NCI-H446 (cell line): Measurements from ENCODE around the gene IL11.
"Not testable (repeated sequence)": the region's sequence is repeated elsewhere in the genome, so short reads cannot be mapped to it uniquely, and the experiment has no call there.

Experiments
- DNase-seq, 2 experiments: peaks; one replicate each; lab custom pipeline; 2025; lab: John Stamatoyannopoulos, UW

The IL11 gene

DNA sequence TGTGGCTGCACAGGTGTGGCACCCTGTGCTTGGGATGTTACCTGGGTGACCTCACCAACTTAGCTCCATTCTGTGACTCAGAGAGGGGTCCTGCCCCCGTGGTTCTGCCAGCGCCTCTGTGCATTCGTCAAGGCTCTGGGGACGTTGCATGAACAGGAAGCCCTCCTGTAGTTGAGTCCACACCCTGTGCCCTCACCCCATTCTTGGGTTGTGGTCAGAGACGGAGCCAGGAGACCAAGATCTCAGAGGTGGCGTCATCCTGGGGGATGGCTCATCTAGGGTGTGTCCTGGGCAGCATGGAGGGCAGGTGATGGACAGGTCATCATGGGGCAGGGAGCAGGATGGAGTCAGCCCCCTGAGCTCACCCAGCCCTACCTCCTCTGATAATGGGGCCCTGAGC is 18.2 kb downstream of the IL11 start:
- DNase-seq: no peak

- DNase-seq: no peak
Measured at GRCh38 chr19:55350620-55351315, 19.5 kb downstream of the IL11 start.

GRCh38 chr19:55348317-55349034 is 21.8 kb downstream of the IL11 start:
- no peak for DNase-seq

- DNase-seq: no peak
Measured at GRCh38 chr19:55347442-55348009, 22.7 kb downstream of the IL11 start.

DNA sequence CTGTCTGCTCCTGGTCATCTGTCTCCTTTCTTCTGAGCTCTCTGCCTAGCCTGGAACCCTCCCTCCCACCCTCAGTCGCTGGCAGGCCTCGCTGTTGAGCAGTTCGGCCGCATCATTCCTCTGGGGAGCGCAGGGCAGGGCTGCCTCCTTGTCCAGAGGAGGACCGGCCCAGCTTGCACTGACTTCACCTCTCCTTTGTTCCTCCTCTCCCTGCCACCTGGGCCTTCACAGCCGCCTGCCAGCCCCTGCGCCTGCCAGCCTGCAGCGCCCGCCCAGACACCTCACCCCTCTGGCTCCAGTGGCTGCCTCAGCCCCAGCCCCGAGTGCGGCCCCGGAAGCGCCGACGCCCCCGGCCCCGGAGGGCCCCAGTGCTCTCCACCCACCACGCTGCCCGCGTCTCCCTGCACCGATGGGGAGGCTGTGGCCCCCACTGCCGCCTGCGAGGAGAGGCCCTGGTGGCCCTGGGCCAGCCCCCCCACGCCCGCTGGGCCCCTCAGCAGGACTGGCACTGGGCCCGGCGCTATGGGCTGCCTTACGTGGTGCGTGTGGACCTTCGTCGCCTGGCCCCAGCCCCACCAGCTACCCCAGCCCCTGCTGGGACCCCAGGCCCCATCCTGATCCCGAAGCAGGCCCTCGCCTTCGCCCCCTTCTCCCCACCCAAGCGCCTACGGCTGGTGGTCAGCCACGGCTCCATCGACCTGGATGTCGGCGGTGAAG is 23.4 kb downstream of the IL11 start:
- no peak for DNase-seq

- no peak for DNase-seq
Measured at GRCh38 chr19:55345818-55346724, 24.2 kb downstream of the IL11 start.

GRCh38 chr19:55345101-55345817 is 25.0 kb downstream of the IL11 start:
- no peak for DNase-seq

DNA sequence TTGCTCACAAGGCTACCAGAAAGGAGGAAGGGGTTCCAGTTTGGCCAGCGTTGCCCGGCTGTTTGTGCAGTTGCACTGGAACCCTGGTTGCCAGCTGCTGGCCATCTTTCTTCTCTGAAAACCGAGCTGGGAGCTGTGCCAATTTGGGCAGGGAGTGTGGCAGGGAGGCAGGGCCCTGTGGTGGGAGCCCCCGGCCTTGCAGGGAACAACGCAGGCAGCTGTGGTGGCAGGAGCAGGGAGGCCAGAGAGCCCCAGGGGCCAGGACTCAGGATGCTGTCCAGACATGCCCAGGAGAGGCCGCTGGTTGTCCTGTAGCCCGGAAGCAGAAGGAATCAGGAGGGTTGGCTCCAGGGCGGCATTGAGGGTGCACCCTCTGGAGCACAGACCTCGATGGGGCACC is 25.8 kb downstream of the IL11 start:
- DNase-seq: peak in 1 of 2 experiments; percentile 57

DNA sequence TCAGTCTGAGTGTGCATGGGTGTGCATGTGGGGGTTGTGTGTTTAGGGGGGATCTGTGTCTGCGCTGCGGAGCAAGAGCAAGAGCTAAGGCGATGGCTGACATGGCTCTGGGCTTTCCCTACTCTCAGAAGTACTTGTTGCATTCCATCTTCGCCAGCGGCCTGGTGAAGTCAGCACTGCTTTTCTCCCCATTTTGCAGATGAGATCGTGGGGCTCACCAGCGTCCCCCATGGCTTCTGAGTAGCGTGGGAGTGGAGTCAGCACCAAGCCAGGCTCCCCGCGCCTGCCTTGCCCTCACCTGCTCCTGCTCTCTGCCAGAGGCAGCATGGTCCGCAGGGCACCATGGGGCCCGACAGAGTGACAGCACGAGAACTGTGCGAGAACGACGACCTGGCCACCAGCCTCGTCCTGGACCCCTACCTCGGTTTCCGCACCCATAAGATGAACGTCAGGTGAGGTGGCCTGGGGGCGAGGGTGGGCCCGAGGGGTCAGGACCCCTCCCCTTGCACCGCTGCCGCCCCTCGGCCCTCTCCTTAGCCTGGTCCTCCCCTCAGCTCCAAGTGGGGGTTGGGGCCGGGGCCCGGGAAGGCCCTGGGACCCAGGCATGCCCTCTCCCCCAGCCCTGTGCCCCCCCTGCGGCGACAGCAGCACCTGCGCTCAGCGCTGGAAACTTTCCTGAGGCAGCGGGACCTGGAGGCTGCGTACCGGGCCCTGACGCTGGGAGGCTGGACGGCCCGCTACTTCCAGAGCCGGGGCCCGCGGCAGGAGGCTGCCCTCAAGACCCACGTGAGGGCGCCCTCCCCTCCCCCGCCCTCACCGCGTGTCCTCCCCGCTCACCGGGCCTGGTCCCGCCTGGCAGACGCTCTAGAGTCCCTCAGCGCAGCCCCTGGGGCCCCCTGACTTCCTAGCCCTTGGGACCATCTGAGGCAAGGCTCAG is 28.4 kb downstream of the IL11 start:
- DNase-seq: no peak

DNA sequence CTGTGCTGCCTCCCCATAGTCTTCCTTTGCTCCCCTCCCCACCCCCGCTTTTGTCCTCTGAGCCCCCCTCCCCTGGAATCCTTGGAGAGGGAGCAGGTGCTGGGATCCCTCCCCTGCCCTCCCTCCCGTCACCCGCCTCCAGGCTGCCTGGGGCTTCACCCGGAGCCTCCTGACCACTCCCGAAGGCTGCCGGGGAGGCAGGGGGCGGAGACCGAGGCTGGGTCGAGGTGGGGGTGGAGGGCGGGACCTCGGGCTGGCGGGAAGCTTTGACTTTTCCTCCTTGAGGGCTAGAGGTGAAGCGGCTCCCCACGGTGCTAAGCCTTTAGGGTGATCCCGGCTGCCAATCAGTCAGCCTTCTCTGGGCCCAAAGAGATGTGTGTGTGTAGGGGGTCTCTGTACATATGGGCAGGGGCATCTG is 29.1 kb downstream of the IL11 start:
- DNase-seq: peak in 1 of 2 experiments; percentile 60

- DNase-seq: no peak
Measured at GRCh38 chr19:55340784-55341147, 29.5 kb downstream of the IL11 start.

DNA sequence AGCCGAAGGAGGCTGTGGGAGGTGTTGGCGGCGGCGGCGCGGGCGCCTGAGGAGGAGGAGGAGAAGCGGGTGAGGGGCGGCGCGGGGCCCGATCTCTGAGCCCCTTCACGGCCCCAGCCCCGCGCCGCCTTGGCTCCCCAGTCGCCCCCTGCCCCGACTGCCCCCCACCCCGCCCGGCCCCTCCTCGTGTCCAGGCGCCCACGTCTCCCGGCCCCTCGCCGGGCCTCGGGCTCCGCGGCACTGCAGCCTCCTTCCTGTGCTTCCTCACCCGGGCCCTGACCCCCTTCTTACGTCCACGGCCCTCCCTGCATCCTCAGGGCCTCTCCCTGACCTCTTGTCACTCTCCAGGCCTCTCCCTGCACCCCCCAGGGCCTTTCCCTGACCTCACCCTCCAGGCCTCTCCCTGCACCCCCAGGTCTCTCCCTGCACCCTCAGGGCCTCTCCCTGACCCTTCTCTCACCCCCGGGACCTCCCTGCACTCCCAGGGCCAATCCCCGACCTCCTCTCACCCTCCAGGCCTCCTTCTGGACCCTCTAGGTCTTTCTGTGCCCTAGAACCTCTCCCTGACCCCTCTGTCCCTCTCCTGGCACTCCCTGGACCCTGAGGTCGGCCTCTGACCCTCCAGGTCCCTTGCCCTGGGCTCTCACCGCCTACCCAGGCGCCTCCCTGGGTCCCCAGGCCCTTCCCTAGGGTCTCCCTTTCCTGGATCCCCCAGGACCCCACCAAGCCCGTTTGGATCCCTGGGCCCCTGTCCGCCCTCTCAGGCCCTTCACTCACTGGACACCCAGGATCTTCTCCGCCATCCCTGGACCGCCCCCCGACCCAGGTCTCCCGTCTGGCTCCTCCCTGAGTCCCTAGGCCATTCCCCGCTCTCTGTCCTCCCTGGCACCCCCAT is 30.1 kb downstream of the IL11 start:
- DNase-seq: no peak

- DNase-seq: peak; percentile 100
Measured at GRCh38 chr19:55339105-55339888, 31.0 kb downstream of the IL11 start, which contains the start of gene KMT5C. Gene KMT5C, plus strand, starts transcription at chr19:55339876. Its CDS starts 2,061 bp downstream, at chr19:55341937.

- no peak for DNase-seq
Measured at GRCh38 chr19:55336101-55336500, 34.2 kb downstream of the IL11 start.

DNA sequence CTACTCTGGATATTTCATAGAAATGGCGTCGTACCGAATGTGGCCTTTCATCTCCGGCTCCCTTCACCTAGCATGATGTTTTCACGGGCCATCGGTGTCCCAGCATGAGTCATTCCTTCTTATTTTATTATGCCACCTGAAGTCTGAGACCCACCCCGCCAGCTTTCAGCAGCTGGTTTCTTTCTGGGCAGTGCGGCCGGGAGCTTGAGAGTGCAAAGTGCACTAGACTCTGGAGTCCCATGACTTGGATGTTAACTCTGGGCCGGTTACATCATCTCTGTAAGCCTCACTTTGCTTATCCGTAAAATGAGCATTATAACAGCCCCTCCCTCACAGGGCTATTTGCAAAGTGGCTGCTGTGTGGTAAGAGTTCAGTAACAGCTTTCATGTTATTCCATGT is 36.4 kb downstream of the IL11 start:
- DNase-seq: no peak

- not testable (repeated sequence) for DNase-seq
Measured at GRCh38 chr19:55329791-55330190, 40.5 kb downstream of the IL11 start.

GRCh38 chr19:55328774-55329318 is 41.4 kb downstream of the IL11 start:
- peak; percentile 13 to 47 for DNase-seq

DNA sequence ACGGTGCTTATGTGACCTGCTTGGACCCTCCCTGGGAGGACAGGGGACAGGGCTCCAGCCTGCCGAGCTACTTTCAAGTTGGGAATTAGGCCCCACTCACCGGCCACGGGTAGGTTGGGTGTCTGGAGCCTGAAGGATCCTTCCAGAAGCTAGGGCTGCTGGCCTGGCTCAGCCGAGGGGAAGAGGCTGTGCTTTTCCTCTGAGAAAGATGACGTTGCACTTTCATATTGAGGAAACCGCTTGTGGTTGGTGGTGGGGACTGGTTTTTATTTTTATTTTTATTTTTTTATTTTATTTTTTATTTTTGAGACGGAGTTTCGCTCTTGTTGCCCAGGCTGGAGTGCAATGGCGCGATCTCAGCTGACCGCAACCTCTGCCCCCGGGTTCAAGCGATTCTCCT is 45.1 kb downstream of the IL11 start, which contains the start of gene TMEM150B:
TMEM150B (minus strand) TSS at position 170 of the 400 bp plus-strand sequence. CDS start 4,305 bp downstream, outside the sequence.
- no peak for DNase-seq
